HG03442 (cell line): ENCODE measurements around the gene CHIT1.
A peak's percentile ranks its signal among the peaks of the same experiment; 100 is the strongest.

Experiments
- ATAC-seq: cut with Tn5 transposase; IDR thresholded peaks from one replicate; pipeline ENCODE4 v1.9.1; 2021; ENCODE audit warnings: mild to moderate bottlenecking, moderate library complexity; ENCODE audit not compliant: unreplicated experiment

Gene CHIT1

GRCh38 chr1:203229471-203230135 is at the start of gene CHIT1:
Gene CHIT1, minus strand, starts transcription at chr1:203229673. Its CDS starts 37 bp downstream, at chr1:203229636.
- no peak for ATAC-seq

DNA sequence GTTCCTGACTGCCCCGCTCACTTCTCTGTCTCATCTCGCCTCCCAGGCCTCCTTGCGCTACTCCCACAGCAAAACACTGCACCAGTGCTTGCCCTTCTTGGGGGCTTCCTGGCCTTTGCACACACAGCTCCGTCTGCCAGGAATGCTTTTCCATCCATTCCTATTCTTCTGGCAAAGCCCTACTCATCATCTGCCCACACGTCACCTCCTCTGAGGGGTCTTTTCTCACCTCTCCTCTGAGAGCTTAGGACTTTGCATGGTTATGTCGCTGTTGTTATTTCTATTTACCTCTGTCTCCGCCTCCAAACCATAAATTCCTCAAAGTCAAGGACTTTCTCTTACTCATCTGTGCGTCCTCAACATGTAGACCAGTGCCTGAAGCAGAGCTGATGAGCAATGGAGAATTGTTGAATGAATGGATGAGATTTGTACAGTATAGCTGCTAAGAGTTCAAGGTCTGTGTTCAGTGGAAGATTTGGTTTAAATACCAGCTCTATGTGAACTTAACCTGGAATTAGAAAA is 49.5 kb upstream of the CHIT1 start:
- ATAC-seq, result no peak

GRCh38 chr1:203278082-203278884 is 48.8 kb upstream of the CHIT1 start:
- ATAC-seq, result no peak

DNA sequence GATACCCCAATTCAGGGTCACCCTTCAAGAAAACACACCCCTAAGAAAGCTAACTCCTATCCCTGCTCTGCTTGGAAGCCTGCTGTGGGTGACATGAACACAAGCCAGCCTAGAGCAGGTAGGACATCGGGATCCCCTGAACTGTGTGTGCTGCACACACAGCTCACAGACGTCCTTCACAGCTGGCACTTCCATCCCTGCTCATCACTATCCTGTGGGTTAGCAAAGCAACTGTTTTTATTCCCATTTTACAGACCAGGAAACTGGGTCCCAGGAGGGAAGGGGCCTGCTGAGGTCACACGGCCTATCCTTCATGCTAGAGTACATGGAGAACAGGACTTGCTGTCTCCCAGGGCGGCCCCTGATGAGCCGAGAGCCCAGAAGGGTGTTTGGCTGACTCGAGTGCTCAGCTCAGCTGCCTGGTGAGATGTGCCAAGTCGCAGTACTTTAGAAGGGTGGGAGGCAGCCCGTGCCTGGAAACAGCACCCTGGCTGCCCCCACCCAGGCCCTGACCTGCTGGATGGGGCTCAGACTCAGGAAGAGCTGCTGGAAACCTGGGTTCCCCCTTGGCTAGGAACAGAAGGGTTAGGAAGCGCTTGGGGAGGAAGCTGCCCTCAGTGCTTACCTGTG is 47.6 kb upstream of the CHIT1 start:
- no peak for ATAC-seq

GRCh38 chr1:203276408-203276807 is 46.9 kb upstream of the CHIT1 start:
- ATAC-seq, result no peak

- no peak for ATAC-seq
Measured at GRCh38 chr1:203275656-203276272, 46.3 kb upstream of the CHIT1 start.

DNA sequence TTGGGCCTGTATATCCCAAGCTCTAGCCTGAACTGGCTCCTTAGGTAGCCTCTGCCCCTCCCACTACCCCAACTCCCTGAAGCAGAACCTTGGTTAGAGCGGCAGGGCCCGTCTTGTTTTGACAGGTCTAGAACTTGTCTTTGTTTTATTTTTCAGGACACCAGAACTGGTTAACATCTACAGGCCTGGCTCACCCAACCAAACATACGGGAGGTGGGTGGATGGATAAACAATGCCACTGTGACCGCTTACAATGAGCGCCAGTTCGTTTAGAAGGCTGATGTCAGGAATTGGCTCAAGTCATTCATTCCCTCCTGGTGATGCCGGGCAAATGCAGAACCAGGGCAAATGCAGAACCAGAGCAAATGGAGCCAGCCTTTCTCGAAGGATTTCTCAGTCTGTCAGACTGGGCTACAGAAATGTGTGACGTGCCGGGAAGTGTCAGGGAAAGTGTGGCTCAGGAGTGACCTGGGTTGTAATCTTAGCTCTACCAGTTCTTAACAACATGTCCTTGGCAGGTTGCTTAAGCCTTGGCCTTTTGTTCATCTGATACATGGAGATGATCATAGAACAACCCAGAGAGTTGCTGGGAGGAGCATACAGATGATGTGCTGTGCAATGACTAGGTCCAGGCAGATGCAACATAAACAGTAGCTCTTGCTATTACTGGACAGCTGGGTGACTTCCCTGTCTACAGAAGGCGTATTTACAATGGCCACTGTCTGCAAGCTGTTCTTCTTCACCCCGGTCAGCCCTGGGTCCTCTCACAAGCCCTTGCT is 45.3 kb upstream of the CHIT1 start:
- no peak for ATAC-seq

- no peak for ATAC-seq
Measured at GRCh38 chr1:203273869-203274602, 44.6 kb upstream of the CHIT1 start.

- ATAC-seq, result peak; percentile 47
Measured at GRCh38 chr1:203273206-203273868, 43.9 kb upstream of the CHIT1 start.

GRCh38 chr1:203272633-203273205 is 43.2 kb upstream of the CHIT1 start:
- no peak for ATAC-seq

DNA sequence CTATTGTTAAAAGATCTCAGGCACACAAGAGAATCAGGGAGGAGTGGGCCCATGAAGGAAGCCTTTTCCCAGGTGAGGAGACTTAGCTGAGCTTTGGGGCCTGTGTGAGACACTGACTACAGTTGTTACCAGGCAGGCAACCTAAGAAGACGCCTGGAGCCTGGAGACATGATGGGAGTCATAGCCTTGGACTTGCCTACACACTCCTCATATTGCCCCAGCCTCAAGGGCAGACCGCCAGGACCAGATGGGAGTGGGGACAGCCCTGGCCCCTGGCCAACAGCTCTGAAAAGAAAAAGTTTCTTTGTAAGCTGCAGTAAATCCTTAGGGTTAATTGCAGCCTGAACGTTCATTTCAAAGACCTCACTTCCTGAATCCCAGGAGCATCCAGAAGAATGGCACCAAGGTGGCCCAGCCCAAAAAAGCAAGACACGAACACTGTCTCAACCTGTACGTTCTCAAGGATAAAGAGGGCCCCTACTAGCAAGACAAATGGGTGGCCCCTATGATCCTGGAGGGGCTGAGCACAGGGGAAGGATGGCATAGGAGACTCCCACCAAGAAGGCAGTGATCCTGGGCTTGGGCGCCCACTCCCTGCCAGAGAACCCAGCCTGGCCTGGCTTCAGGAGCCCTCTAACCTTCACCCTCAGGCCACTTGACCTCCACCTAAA is 42.6 kb upstream of the CHIT1 start:
- ATAC-seq, result no peak

DNA sequence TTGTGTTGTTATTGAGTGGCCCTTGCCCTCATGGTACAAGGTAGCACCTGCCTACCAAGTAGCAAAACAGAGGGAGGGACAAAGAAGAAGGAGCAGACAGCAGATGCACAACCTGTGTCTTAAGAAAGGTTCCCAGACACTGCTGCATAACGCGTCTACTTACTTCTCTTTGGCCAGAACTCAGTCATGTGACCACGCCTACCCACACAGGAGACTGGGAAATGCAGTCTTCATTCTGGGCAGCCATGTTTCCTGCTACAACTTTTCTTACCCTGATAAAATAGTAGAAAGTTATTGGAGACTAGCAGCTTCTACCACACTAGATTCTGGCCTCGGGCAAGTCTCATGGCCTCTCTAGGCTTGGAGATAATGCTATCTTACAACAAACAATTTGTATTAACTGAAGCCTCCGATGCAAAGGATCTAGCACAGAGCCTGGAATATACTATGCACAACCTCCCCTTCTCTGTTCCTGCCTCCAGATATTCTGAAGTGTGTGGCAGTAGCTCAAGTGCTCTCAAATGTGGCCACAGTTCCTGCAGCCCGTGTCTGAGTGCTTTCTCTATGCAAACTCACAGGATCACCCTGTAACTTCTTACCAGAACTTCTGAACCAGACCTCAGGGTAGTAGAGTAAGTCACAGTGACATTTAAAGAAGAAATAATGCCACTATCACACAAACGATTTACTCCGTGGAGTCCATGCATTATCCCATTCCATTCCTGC is 41.7 kb upstream of the CHIT1 start:
- ATAC-seq, result no peak

GRCh38 chr1:203270448-203270847 is 41.0 kb upstream of the CHIT1 start:
- ATAC-seq, result no peak

DNA sequence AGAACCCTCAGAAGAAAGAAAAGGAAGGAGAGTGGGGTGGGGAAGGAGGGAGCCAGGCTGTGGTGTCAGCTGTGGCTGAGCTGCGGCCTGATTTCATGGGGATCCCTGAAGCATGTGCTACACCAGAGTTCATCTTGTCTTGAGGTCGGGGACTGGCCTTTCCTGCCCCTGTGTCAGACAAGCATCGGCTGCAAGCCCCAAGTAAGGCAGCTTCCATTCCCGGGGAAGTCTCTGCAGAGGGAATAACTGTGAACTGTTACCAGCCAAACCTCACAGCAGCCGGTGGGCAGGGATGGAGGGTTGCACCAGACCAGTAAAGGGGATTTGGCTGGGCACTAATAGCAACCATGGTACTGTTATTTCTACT is 40.2 kb upstream of the CHIT1 start:
- no peak for ATAC-seq

DNA sequence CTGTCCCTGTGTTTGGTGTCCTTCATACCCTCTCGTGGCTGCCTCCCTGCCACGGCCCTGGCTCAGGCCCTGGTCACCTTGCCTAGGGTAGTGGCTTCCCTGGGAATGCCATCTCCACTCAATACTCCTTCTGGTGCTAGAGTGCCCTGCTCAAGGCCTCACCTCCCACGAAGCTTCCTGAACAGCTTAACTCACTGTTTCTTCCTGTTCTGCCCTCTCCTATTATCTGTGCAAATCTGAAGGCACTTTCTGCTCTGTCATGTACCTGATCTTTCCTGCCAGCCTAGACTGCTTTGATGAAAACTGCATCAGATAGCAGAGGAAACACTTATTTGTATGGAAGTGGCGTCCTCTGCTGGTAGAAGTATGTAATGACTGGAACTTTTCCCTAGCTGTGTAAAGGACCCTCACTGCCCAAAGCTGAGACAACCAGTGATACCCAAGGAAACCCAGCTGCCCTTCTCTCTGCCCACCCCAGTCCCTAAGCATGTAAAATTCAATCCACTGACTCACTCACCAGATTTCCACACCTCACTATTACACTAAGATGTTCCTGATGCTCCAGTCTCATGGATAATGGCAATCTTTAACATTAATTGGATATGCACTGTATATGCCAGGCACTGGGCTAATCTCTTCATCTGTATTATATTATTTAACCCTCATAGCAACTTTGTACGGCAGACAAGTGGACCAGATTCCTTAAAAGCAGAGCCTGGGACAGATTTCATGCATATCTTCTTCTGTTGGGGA is 39.6 kb upstream of the CHIT1 start:
- no peak for ATAC-seq

GRCh38 chr1:203267912-203268311 is 38.4 kb upstream of the CHIT1 start:
- no peak for ATAC-seq

DNA sequence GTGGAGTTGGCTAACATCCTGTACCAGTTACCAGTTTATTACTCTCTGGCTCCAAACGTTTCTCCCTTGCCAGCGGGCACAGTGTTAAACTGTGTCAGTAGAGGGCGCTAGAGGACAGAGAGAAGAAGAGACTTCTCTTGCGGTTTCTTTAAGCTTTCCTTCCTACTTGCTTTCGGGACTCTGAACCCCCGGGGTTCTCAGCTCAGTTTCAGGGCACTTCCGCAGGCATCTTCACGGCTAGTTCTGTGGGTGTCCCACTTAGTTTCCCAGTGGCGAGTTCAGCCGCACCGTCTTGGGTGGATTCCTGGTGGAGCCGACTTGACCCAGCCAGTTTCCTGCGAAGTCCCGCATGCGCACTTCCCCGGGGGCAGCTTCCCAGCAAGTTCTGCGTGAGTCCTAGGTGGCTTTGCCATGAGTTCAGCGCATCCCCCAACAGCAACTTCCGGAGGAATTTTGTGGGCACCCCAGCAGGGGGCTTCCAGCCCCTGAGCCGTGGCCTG is 37.9 kb upstream of the CHIT1 start:
- peak; percentile 42 for ATAC-seq
